TTC549 (cell line): ENCODE measurements around the gene CLCN7.

ENCODE experiments used
- FAIRE-seq: peaks from 2 replicates; lab custom pipeline; 2012; peaks lifted over from hg19 to GRCh38; lab: Jason Lieb, UNC

Gene CLCN7

GRCh38 chr16:1401758-1402154 is 73.1 kb downstream of the CLCN7 start:
- FAIRE-seq = no peak

- FAIRE-seq = no peak
Observed at GRCh38 chr16:1401061-1401757, 73.6 kb downstream of the CLCN7 start.

GRCh38 chr16:1398826-1399581 is 75.8 kb downstream of the CLCN7 start:
- no peak for FAIRE-seq

DNA sequence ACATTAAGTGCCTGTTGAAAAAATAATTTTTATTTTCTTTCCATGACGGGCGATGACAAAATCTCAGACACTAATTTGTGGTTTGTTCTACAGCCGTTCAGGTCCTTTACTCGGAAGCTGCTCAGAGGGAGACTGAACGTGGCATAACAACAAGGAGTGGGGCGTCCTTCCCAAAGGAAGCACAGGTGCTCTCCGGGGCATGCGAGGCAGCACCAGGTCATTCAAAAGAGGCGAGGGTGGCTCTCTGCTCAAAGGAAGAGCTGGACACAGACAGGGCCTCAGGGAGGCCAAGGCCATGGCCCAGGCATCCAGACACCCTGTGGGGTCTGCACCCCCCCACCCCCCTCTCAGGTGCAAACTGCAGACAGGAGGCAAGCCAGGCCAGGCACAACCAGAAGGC is 76.5 kb downstream of the CLCN7 start:
- FAIRE-seq = no peak

- FAIRE-seq = no peak
Observed at GRCh38 chr16:1397779-1398178, 77.0 kb downstream of the CLCN7 start.

DNA sequence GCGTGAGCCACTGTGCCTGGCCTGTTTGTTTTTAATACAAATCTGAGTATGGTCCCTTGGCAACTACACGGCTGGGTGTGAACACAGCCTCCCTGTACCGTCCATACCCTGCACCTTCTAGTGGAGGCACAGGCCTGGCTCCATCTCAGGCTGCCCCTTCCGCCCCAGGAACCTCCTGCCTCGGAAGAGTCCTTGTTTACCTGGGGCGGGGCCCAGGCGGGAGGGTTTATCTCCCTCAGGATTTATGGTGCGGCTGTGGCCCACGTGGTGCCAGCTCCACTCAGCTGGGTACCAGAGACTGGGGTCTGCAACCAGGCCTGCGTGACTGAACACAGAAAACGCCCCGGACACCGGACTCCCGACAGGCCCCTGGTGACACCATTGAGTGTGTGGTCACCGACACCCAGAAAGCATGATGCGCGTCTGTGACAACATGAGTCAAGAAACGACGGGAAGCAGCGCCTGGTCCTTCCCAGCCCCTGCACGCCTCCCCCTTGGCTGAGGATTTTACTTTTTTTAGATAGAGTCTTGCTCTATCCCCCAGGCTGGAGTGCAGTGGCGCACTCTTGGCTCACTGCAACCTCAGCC is 79.3 kb downstream of the CLCN7 start:
- FAIRE-seq = no peak
